Esophagus squamous epithelium (tissue), 4 donors: ENCODE measurements around the gene LRRC28.

Source experiments
- CTCF ChIP-seq, 6 experiments: fragments of 450-650 bp in 4 of 6; fragments of 200-600 bp in 2 of 6; sonication (generic) in 2 of 6; IDR thresholded peaks; one replicate each; pipeline ENCODE4 v1.5.1; 2016 to 2019; ENCODE audit warnings: antibody characterized with exemption in 6 of 6, mild to moderate bottlenecking in 4 of 6, moderate library complexity in 4 of 6
- POLR2A ChIP-seq, 4 donors: fragments of 450-650 bp; IDR thresholded peaks; one replicate each; pipeline ENCODE4 v1.6.1; 2017; ENCODE audit warnings: antibody characterized with exemption in 4 of 4, mild to moderate bottlenecking in 4 of 4, moderate library complexity in 3 of 4

DNA sequence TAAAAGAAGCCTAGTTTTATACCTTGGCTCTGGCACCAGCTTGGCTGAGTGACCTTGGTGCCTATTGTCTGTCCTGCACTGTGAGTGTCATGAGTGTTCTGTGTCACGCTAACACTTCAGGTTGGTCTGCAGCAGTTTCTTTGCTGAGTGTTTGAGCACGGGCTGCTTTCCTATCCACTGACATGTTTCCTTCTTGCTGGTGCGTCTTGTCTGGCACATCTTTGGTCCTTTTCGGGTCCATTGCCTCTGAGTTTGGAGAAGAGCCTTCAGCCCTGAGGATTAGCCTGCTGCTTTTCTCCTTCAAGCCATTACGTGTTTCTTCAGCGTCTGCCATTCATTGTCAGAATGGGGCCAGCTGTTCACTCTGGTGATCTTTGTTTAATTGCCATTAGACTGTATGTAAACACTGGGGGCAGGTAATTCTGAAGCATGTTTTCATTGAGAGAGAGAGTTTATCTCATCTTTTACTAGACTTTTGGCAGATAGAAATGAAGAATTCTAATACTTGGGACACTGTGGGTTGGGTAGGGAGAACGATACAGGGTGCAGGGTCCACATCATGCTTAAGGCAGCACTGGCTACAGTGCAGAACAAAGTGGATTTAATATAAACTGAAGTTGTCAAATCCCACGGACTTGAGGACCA, 55.5 kb downstream of the LRRC28 start:
- TF ChIP-seq CTCF (IDR thresholded peaks at IDR 0.05) (no peak), POLR2A (IDR thresholded peaks at IDR 0.05) (no peak)
